Stimulated activated CD4-positive, alpha-beta T cell treated with anti-CD3 and anti-CD28 coated beads, Interleukin-15, amount 100 ng/mL, for 1 hour (primary cell): Measurements from ENCODE around the gene OPN3.

Source experiments
- DNase-seq, 2 donors: peaks; one replicate each; pipeline ENCODE4 v3.0.0-alpha.2; 2020; ENCODE audit warnings: low read depth in 1 of 2, low spot score in 1 of 2

Gene OPN3

GRCh38 chr1:241591736-241592135 is 48.4 kb downstream of the OPN3 start:
- no peak for DNase-seq

- no peak for DNase-seq
Measured at GRCh38 chr1:241591317-241591716, 48.9 kb downstream of the OPN3 start.

GRCh38 chr1:241590719-241591118 is 49.5 kb downstream of the OPN3 start:
- no peak for DNase-seq

- DNase-seq: no peak
Measured at GRCh38 chr1:241589521-241589920, 50.6 kb downstream of the OPN3 start.

- DNase-seq: no peak
Measured at GRCh38 chr1:241586905-241587512, 53.2 kb downstream of the OPN3 start.

- DNase-seq: no peak
Measured at GRCh38 chr1:241582921-241583321, 57.2 kb downstream of the OPN3 start.

- DNase-seq: no peak
Measured at GRCh38 chr1:241579434-241579833, 60.7 kb downstream of the OPN3 start.

GRCh38 chr1:241574154-241574553 is 66.0 kb downstream of the OPN3 start:
- DNase-seq: no peak

GRCh38 chr1:241569848-241570247 is 70.3 kb downstream of the OPN3 start:
- no peak for DNase-seq

- no peak for DNase-seq
Measured at GRCh38 chr1:241560849-241561187, 79.4 kb downstream of the OPN3 start.

- no peak for DNase-seq
Measured at GRCh38 chr1:241560146-241560848, 79.9 kb downstream of the OPN3 start.

GRCh38 chr1:241557551-241558193 is 82.5 kb downstream of the OPN3 start:
- DNase-seq: no peak

GRCh38 chr1:241557031-241557430 is 83.1 kb downstream of the OPN3 start:
- DNase-seq: no peak

- no peak for DNase-seq
Measured at GRCh38 chr1:241555526-241555925, 84.6 kb downstream of the OPN3 start.

- no peak for DNase-seq
Measured at GRCh38 chr1:241553886-241554592, 86.1 kb downstream of the OPN3 start.

GRCh38 chr1:241551759-241552638 is 88.2 kb downstream of the OPN3 start:
- peak in 1 of 2 donors; percentile 26 for DNase-seq

GRCh38 chr1:241550318-241550717 is 89.9 kb downstream of the OPN3 start:
- no peak for DNase-seq

GRCh38 chr1:241548008-241548407 is 92.2 kb downstream of the OPN3 start:
- DNase-seq: no peak
